Esophagus mucosa (tissue), 1 donor: ENCODE results near the gene UFSP1. TPM values are rescaled to one million over a fixed set of nuclear protein-coding genes. Genes with fewer than 3 reads are reported as not detected.

Source experiments
- ATAC-seq: fragments of 200-7000 bp; cut with Tn5 transposase; one replicate; pipeline ENCODE4 v1.9.1; 2020
- total RNA-seq: library from RNA; stranded (reverse); gene quantifications from one replicate; pipeline ENCODE4 v1.2.4, GENCODE V29; 2023
- donor health status: DM: yes; HTN: yes; CAD: no.

The UFSP1 gene
- total RNA-seq, 1 donor from 2014 or later = 2.1 TPM

DNA sequence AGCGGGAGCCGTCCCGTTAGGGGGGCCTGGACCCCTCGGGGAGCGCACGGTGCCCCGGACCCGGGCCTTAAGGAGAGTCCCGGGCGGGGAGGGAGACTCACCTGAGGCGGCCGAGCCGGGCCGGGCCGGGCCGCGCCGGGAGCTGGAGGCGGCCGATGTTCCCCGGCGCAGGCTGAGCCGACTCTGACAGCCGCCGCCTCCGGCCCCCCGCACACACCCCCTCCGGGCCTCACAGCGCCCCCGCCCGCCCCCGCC lies 6.1 kb upstream of the UFSP1 start, which contains the start of gene ACHE:
Gene ACHE, minus strand, starts transcription at position 188 of the 255 bp plus-strand sequence. CDS start 1,656 bp downstream, outside the sequence.
- peak; percentile 1 for ATAC-seq

GRCh38 chr7:100894860-100895700 lies 5.6 kb upstream of the UFSP1 start:
- ATAC-seq = no peak

DNA sequence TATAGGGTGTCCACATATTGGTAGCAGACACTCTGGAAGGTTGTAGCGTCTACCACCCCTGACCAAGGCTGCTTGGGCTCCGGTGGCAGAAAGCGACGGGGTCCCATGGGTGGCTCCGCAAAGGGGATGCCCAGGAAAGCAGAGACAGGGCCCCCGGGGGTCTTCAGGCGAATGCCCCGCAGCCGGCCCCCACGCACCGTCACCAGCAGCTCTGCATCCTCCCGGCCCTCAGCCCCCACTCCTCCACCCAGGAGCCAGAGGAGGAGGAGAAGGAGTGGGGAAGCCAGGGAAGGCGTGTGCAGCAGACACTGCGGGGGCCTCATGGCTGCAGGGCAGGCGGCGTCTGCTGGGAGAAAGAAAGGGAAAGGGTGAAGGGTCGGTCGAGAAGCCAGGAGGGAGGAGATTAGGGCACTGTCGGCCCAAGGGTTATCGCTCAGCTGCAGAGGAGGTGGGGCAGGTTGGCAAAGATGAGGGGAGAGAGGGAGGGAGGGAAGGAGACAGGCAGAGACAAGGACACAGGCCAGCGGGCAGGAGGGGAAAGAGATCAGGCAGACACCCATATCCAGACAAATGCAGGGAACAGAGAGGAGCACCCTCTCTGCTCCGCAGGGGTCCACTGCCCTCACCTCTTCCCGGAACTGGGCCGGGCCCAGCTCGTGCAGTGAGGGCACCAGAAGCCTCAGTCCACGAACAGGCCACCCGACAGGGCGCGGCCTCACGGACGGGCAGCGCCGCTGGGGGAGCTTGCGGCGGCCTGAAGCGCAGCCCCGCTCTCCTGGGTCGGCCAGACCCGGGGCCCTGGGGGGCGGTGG lies 4.6 kb upstream of the UFSP1 start:
- no peak for ATAC-seq

DNA sequence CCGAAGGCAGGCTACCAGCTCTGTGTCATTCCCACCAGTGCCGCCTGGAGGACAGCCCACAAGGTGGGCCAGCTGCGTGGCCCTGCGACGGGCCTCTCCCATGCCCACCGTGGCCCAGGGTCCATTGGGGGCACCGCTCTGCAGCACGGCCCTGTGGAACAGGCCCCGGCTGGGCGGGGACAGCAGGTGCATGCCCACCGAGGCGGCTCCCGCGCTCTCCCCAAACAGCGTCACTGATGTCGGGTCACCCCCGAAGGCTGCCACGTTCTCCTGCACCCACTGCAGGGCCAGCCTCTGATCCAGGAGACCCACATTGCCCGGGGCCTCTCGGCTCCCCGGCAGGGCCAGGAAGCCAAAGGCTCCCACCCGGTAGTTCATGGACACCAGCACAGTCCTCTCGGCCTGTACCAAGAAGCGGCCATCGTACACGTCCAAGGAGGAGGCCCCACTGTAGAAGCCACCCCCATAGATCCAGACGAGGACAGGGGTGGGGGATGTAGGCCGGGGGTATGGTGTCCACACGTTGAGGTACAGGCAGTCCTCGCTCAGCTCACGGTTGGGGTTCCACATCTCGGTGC lies 3.9 kb upstream of the UFSP1 start:
- no peak for ATAC-seq

- ATAC-seq = no peak
Measured at GRCh38 chr7:100892364-100893317, 3.1 kb upstream of the UFSP1 start.

DNA sequence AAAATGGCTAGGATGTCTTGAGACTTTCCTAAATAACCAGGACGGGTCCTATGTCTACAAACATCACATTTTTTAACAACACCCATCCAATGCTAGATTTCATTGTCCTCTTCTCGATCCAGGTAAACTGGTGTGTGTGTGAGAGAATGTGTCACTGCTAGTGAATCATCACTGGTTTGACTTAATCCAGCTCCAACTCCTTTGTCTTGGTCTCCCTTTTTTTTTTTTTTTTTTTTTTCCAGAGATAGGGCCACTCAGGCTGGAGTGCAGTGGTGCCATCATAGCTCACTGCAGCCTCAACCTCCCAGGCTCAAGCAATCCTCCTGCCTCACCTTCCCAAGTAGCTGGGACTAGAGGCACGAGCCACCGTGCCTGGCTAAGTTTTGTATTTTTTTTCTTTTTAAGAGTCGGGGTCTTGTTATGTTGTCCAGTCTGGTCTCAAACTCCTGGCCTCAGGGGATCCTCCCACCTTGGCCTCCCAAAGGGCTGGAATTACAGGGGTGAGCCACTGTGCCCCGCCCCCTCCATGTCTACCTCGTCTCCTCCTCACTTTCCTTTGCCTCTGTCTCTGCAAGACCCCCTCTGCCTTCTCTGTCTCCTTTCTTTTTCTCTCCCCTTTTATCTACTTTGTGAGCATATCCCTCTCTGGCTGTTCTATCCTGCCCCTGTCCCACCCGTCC lies 2.2 kb upstream of the UFSP1 start:
- peak; percentile 9 for ATAC-seq

GRCh38 chr7:100890653-100891567 lies 1.4 kb upstream of the UFSP1 start:
- ATAC-seq = no peak

- no peak for ATAC-seq
Measured at GRCh38 chr7:100888291-100888987, 1.1 kb downstream of the UFSP1 start.

DNA sequence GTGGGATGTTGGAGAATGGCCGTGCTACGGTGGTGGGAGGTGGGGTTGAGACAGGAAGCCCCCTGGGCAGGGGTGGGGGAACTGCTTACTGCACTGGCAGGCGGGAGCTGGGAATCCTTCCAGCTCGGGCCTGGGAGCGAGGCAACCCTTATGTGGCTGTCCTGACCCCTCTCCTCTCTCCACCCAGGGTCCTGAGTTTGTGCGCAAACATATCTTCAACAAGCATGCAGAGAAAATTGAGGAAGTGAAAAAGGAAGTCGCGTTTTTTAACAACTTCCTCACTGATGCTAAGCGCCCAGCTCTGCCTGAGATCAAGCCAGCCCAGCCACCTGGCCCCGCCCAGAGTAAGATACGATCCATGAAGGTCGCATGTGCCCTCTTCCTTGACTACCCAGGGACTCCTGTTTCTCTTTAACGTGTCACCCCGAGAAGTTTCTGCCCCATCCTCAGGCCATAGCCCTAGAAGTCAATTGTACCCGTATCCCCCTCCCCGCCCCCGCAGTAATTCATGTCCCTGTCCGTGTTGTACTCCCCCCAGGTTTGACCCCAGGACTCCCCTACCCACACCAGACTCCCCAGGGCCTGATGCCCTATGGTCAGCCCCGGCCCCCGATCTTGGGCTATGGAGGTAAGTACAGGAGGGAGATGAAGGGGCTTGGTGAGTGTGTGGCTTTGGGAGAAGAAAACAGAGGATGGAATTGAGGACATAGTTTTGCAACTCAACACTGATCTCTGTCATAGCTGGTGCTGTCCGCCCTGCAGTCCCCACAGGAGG lies 1.8 kb downstream of the UFSP1 start:
- ATAC-seq = no peak

DNA sequence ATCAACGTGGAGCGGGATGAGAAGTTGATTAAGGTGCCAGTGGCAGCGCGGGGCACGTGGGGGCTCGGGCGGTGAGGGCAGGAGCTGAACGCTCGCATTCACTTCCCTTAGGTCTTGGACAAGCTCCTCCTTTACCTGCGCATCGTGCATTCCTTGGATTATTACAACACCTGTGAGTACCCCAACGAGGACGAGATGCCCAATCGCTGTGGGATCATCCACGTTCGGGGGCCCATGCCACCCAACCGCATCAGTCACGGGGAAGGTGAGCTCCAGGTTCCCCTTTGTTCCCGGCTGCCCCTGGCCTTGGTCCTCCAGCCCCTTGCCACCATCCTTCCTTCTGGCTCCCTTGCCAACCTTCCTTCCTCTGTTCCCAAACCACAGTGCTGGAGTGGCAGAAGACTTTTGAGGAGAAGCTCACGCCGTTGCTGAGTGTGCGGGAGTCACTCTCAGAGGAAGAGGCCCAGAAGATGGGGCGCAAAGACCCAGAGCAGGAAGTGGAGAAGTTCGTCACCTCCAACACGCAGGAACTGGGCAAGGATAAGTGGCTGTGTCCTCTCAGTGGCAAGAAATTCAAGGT lies 2.5 kb downstream of the UFSP1 start:
- ATAC-seq = no peak

GRCh38 chr7:100886142-100886935 lies 3.2 kb downstream of the UFSP1 start:
- ATAC-seq = no peak

GRCh38 chr7:100885440-100886141 lies 3.9 kb downstream of the UFSP1 start:
- ATAC-seq = no peak

DNA sequence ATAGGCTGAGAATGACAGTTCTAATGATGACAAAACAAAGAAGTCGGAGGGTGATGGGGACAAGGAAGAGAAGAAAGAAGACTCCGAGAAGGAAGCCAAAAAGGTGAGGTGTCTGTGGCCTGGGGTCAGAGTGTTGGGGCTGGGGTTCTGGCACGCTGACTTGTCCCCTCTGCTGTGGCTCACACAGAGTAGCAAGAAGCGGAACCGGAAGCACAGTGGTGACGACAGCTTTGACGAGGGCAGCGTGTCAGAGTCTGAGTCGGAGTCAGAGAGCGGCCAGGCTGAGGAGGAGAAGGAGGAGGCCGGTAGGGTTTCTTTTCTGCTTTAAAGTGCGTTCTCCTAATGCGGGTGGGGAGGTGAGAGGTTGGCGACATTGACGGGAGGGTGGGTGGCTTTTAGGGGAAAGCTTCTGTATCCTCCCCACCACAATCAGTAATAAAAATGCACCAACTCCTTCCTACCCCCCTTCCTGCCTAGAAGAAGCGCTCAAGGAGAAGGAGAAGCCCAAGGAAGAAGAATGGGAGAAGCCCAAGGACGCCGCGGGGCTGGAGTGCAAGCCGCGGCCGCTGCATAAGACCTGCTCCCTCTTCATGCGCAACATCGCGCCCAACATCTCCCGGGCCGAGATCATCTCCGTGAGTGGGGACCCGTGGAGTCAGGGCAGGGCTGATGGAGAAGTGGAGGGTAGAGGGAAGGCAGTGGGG lies 4.6 kb downstream of the UFSP1 start:
- ATAC-seq = no peak

DNA sequence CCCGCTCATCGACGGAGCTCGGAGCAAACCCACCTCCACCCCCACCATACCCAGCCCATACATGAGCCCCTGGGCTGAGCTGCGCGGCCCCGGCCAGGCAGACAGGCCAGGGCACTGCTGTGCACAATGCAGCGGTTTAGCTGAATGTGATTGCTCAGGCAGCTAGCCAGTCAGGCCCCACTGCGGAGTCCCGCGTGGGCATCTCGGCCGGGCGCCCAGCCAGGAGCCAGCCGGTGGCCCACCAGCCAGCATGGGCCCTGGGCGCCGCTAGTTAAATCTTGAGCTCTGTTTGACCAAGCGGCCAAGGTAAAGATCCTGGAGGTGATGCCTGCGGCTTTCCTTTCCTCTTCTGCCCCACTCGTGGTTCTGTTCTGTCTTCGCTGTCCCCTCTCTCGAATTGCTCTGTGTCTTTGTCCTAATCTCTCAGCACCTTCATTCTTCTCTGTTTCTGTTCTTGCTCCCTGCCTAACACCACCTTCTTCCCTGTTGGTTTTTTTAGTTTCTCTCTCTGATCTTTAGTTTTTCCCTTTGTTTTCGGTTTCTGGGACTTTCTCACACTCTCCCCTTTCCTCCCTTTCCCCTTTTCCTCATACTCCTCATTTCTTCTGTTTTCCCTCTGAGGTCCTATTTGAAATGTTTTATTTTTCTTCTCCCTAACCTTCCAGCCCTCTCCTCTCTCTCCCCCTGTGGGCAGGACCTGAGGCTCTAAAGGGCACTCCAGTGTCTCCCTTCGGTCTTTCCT lies 6.6 kb downstream of the UFSP1 start:
- ATAC-seq = no peak

DNA sequence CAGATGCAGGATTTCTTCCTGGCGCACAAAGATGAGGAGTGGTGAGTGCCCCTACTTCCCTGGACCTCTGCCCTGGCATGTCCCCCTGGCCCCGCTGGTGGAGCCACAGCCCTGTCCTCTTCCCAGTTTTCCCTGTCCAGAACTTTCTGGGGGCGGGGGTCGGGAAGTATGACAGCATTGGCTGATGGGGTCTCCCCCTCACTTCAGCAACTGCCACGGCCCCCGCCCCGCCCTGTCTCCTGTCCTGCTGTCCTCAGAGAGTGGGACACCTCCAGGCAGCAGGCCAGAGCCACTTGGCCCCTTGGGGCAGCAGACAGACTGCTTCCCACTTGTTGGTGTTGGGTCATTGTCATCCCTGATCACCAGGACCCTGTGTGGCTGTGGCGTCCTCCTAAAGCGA lies 7.3 kb downstream of the UFSP1 start:
- ATAC-seq = no peak

- no peak for ATAC-seq
Measured at GRCh38 chr7:100881136-100881535, 8.4 kb downstream of the UFSP1 start.
